Measurements from ENCODE around the gene PRKCA. TPM values are rescaled to one million over a fixed set of nuclear protein-coding genes. Genes with fewer than 3 reads are reported as not detected.

Gene PRKCA
- total and polyA plus RNA-seq, 2 donors (not counting 3 experiments of a cell fraction or from before 2014, with no cell fraction given): 7.5 to 34.2 TPM

DNA sequence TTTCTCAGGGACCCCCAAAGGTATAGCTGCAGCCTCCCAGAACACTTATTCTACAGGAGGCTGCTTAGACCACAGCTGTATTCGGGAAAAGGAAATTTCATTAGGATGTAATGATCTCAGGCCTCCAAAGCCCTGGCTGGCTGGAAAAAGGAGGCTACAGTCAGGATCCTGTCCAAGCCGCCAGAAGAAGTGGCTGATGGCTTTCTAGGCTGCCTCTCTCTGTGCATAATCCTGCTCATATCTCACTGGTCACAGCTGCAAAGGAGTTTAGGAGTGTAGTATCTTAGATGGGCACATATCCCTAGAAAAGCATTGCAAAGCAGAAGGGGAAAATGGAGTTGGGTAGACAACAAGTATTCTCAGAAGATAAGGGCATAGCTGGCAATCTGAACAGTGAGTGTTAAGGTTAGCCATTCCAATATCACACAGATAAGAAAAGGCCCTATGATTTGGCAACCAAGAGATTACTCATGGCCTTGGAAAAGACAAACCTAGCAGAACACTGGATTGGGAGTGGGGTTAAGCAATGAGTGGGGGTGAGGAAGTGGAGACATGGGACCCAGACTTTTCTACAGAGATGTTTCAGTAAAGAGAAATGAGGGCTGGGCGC lies 26.0 kb upstream of the PRKCA start:
- DNase-seq (ENCODE audit: low read depth, low spot score): peak; percentile 15
- Histone ChIP-seq H3K9ac (replicated peaks; ENCODE audit: extremely low read depth, insufficient read depth, low read length) (peak overlapping the region; percentile 54), H3K9me1 (replicated peaks; ENCODE audit: control insufficient read depth, extremely low read depth, insufficient read depth, low read length) (no peaks in the 10 kb centered on the region), H3K27me3 (ENCODE audit: control insufficient read depth in 2 of 2, insufficient read depth in 2 of 2, low read length in 2 of 2) (no peaks in the 10 kb centered on the region), H4K20me1 (replicated peaks; ENCODE audit: control insufficient read depth, extremely low read depth, insufficient read depth, low read length) (no peaks in the 10 kb centered on the region), H2AFZ (ENCODE audit: low read depth, low read length) (peak overlapping the region; percentile 44), H3K4me2 (ENCODE audit: insufficient read depth, low read length) (peak overlapping the region; percentile 48), H3K27ac (ENCODE audit: insufficient read depth, low read depth, low read length) (peak overlapping the region; percentile 87), H3K36me3 (ENCODE audit: control insufficient read depth in 2 of 2, extremely low read depth in 1 of 2, insufficient read depth in 2 of 2, low read length in 2 of 2) (no peaks in the 10 kb centered on the region), H3K9me3 (replicated peaks; ENCODE audit: control insufficient read depth, insufficient read depth, low read length) (no peaks in the 10 kb centered on the region), H3K4me3 (replicated peaks in 1 of 3; ENCODE audit: insufficient read depth in 1 of 3, low read depth in 1 of 3, low read length in 3 of 3) (no peak overlapping the region), H3K4me1 (ENCODE audit: control insufficient read depth, extremely low read depth, insufficient read depth, low read length) (peaks cover 30% of the 10 kb centered on the region), H3K79me2 (ENCODE audit: control insufficient read depth, insufficient read depth, low read length) (no peaks in the 10 kb centered on the region)
- dilution Hi-C loops (cut with MboI; ENCODE audit: extremely low pct_ligation_motif_present, low sequenced_read_pairs) (no loop called here), intact Hi-C loops (cut with micrococcal nuclease) (no loop called here)
- ChIA-PET CTCF (interaction anchor here (0.7 to 3.3 kb wide), 5 partner anchors 20 to 291 kb away, joined by 3 to 10 read pairs (median 3); no protein-coding TSS in a partner anchor), POLR2A (interaction anchor here (0.9 kb wide), 1 partner anchor 28 kb away, joined by 10 read pairs; no protein-coding TSS in a partner anchor)
- BruUV-seq (replicated peaks): no TSS peak
- peak; percentile 64 for TF ChIP-seq GATA2 (IDR thresholded peaks at IDR 0.05; ENCODE audit: insufficient read depth, insufficient read length, low read depth, low read length)
- TF ChIP-seq EZH2 (IDR thresholded peaks at IDR 0.05; ENCODE audit: borderline replicate concordance, low read depth, low read length, severe bottlenecking): no peak
- FAIRE-seq: peak; percentile 8

DNA sequence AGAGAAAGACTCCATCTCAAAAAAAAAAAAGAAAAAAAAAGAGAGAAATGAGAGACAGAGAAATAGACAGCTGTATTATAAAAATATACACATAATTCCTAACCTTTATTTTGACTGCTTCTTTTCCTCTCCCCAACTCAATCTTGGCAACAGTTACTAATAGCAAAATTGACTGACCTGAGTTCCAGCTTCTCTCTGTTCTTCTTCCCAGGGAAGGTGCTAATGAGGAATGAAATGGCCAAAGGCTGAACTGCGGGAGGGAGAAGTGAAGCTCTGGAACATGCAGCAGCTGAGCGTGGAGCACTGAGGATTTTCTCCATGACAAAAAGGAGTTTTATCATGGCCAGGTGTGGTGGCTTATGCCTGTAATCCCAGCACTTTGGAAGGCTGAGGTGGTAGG lies 25.2 kb upstream of the PRKCA start:
- no TSS peak for BruUV-seq (replicated peaks)
- dilution Hi-C loops (cut with MboI; ENCODE audit: extremely low pct_ligation_motif_present, low sequenced_read_pairs) (no loop called here), intact Hi-C loops (cut with micrococcal nuclease) (no loop called here)
- H3K79me2 ChIP-seq (ENCODE audit: control insufficient read depth, insufficient read depth, low read length): no peaks in the 10 kb centered on the region
- H3K9ac ChIP-seq (replicated peaks; ENCODE audit: extremely low read depth, insufficient read depth, low read length): no peak overlapping the region
- no peak overlapping the region for H3K27ac ChIP-seq (ENCODE audit: insufficient read depth, low read depth, low read length)
- no peaks in the 10 kb centered on the region for H3K9me1 ChIP-seq (replicated peaks; ENCODE audit: control insufficient read depth, extremely low read depth, insufficient read depth, low read length)
- TF ChIP-seq JUN (IDR thresholded peaks at IDR 0.05; ENCODE audit: borderline replicate concordance, insufficient read depth, insufficient read length, low read depth) (no peak), EZH2 (IDR thresholded peaks at IDR 0.05; ENCODE audit: borderline replicate concordance, low read depth, low read length, severe bottlenecking) (no peak), MYC (IDR thresholded peaks at IDR 0.05; ENCODE audit: low read depth, low read length) (no peak), POLR2A (IDR thresholded peaks at IDR 0.05; ENCODE audit: low read depth, low read length) (no peak), GATA2 (IDR thresholded peaks at IDR 0.05; ENCODE audit: insufficient read depth, insufficient read length, low read depth, low read length) (no peak), POLR2AphosphoS5 (IDR thresholded peaks at IDR 0.05; ENCODE audit: insufficient read depth, low read depth, low read length) (no peak), FOS (IDR thresholded peaks at IDR 0.05; ENCODE audit: borderline replicate concordance, insufficient read depth, low read length) (no peak)
- TF ChIP-seq, protein P1, sequence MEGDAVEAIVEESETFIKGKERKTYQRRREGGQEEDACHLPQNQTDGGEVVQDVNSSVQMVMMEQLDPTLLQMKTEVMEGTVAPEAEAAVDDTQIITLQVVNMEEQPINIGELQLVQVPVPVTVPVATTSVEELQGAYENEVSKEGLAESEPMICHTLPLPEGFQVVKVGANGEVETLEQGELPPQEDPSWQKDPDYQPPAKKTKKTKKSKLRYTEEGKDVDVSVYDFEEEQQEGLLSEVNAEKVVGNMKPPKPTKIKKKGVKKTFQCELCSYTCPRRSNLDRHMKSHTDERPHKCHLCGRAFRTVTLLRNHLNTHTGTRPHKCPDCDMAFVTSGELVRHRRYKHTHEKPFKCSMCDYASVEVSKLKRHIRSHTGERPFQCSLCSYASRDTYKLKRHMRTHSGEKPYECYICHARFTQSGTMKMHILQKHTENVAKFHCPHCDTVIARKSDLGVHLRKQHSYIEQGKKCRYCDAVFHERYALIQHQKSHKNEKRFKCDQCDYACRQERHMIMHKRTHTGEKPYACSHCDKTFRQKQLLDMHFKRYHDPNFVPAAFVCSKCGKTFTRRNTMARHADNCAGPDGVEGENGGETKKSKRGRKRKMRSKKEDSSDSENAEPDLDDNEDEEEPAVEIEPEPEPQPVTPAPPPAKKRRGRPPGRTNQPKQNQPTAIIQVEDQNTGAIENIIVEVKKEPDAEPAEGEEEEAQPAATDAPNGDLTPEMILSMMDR (IDR thresholded peaks at IDR 0.05; ENCODE audit: extremely low read depth in 1 of 2, insufficient read depth in 1 of 2, low read depth in 1 of 2, low read length in 2 of 2): no peak
- TF ChIP-seq, protein P2, sequence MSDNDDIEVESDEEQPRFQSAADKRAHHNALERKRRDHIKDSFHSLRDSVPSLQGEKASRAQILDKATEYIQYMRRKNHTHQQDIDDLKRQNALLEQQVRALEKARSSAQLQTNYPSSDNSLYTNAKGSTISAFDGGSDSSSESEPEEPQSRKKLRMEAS (IDR thresholded peaks at IDR 0.05; ENCODE audit: insufficient read depth, insufficient read length): no peak
- H3K27me3 ChIP-seq (ENCODE audit: control insufficient read depth in 2 of 2, insufficient read depth in 2 of 2, low read length in 2 of 2): no peaks in the 10 kb centered on the region
- peaks cover 30% of the 10 kb centered on the region for H3K4me1 ChIP-seq (ENCODE audit: control insufficient read depth, extremely low read depth, insufficient read depth, low read length)
- no peak overlapping the region for H3K4me2 ChIP-seq (ENCODE audit: insufficient read depth, low read length)
- H3K4me3 ChIP-seq (replicated peaks in 1 of 3; ENCODE audit: insufficient read depth in 1 of 3, low read depth in 1 of 3, low read length in 3 of 3): no peak overlapping the region
- ChIA-PET POLR2A (no interaction called here), CTCF (interaction anchor here (1.2 to 3.3 kb wide), 2 partner anchors 37 to 290 kb away, joined by 3 to 10 read pairs; no protein-coding TSS in a partner anchor)
- DNase-seq (ENCODE audit: low read depth, low spot score) (no peak), FAIRE-seq (no peak)
- no peak overlapping the region for H2AFZ ChIP-seq (ENCODE audit: low read depth, low read length)
- no peaks in the 10 kb centered on the region for H4K20me1 ChIP-seq (replicated peaks; ENCODE audit: control insufficient read depth, extremely low read depth, insufficient read depth, low read length)
- no peaks in the 10 kb centered on the region for H3K9me3 ChIP-seq (replicated peaks; ENCODE audit: control insufficient read depth, insufficient read depth, low read length)
- no peaks in the 10 kb centered on the region for H3K36me3 ChIP-seq (ENCODE audit: control insufficient read depth in 2 of 2, extremely low read depth in 1 of 2, insufficient read depth in 2 of 2, low read length in 2 of 2)

Measured in endothelial cell of umbilical vein (primary cell).